Esophagus (tissue), 2 donors: ENCODE data around the gene FAM24A. TPM values are rescaled to one million over a fixed set of nuclear protein-coding genes. Genes with fewer than 3 reads are reported as not detected.
"Not testable (repeated sequence)": the region's sequence is repeated elsewhere in the genome, so short reads cannot be mapped to it uniquely, and the experiment has no call there.

Experiments used
- H3K27ac ChIP-seq, 2 donors: one replicate each; pipeline ENCODE4 v1.5.1; 2013; ENCODE audit warnings: low read depth in 2 of 2, mild to moderate bottlenecking in 2 of 2, inconsistent platforms in 1 of 2, low read length in 1 of 2, moderate library complexity in 1 of 2
- H3K27me3 ChIP-seq, 2 donors: one replicate each; pipeline ENCODE4 v1.6.1; 2013; ENCODE audit warnings: low read length in 2 of 2, control low read depth in 1 of 2, mild to moderate bottlenecking in 1 of 2; ENCODE audit not compliant: insufficient read depth in 2 of 2, control insufficient read depth in 1 of 2
- H3K36me3 ChIP-seq, 2 donors: one replicate each; pipeline ENCODE4 v1.6.1; 2013; ENCODE audit warnings: low read length in 1 of 2; ENCODE audit not compliant: control insufficient read depth in 2 of 2, insufficient read depth in 2 of 2
- H3K4me1 ChIP-seq, 2 donors: one replicate each; pipeline ENCODE4 v1.6.1; 2013; ENCODE audit warnings: low read length in 1 of 2; ENCODE audit not compliant: control insufficient read depth in 2 of 2, insufficient read depth in 2 of 2
- H3K4me3 ChIP-seq, 2 donors: one replicate each; pipeline ENCODE4 v1.5.1; 2013; ENCODE audit warnings: low read length in 2 of 2, mild to moderate bottlenecking in 2 of 2, low read depth in 1 of 2, moderate library complexity in 1 of 2
- H3K9me3 ChIP-seq, 2 donors: one replicate each; pipeline ENCODE4 v1.6.1; 2013; ENCODE audit warnings: mild to moderate bottlenecking in 2 of 2, low read depth in 1 of 2, low read length in 1 of 2, moderate library complexity in 1 of 2; ENCODE audit not compliant: control insufficient read depth in 2 of 2, insufficient read depth in 1 of 2
- WGBS, 2 donors: extraction: QIAGEN DNeasy Blood & Tissue Kit; methylation state at CpG; one replicate each; pipeline ENCODE4 v1.1.7; 2013; 5-methylcytosine and 5-hydroxymethylcytosine counted together
- polyA plus RNA-seq, 2 donors: library from polyadenylated mRNA; stranded (reverse); fragments of 200-250 nt; gene quantifications; one replicate each; pipeline ENCODE4 v1.2.3, GENCODE V29; 2013
- donor health status: healthy with polysubstance abuse.
- donor health status: Bipolar disorder and iron deficiency.

FAM24A gene, protein sequence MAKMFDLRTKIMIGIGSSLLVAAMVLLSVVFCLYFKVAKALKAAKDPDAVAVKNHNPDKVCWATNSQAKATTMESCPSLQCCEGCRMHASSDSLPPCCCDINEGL
- polyA plus RNA-seq, result not detected

DNA sequence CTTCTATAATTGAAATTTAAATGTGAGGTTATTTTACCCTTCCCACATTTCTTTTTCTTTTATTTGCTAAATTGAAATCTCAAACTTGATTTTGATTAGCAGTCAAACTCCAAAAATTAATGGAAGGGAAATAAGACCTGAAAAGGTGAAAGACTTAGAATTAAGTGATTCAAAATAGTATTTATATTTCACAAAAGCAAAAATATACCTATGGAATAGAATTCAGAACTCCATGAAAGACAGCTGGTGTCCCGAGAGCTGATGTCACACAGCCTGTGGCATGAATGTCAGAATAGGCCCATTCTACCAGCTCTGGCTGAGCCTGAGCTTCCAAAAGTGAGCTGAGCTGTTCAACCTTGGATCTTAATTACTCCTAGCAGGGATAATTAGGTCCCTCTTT, at the start of gene FAM24A:
Gene FAM24A, plus strand, starts transcription at position 301 of the 400 bp plus-strand sequence. CDS start 1,025 bp downstream, outside the sequence.
- H3K4me3 ChIP-seq, result no peak within 1 kb of the TSS
- H3K9me3 ChIP-seq, result no peaks in the 10 kb centered on the region
- H3K36me3 ChIP-seq, result no peaks in the 10 kb centered on the region
- no peaks in the 10 kb centered on the region for H3K4me1 ChIP-seq
- no peak within 1 kb of the TSS for H3K27ac ChIP-seq
- WGBS, 2 donors, result 60 to 72% methylated on average over 1 of the region's 1 CpG
- H3K27me3 ChIP-seq, result no peaks in the 10 kb centered on the region

GRCh38 chr10:122861711-122862161, 48.7 kb upstream of the FAM24A start:
- H3K27ac ChIP-seq, result no peak overlapping the region

GRCh38 chr10:122863216-122864193, 46.9 kb upstream of the FAM24A start:
- Histone ChIP-seq H3K9me3 (no peaks in the 10 kb centered on the region), H3K36me3 (no peaks in the 10 kb centered on the region), H3K27ac (no peak overlapping the region), H3K27me3 (no peaks in the 10 kb centered on the region), H3K4me1 (peaks cover 0 to 2% of the 10 kb centered on the region in 2 donors), H3K4me3 (no peak overlapping the region)
- WGBS, 2 donors, result 89 to 98% methylated on average over 2 of the region's 2 CpGs

More at GRCh38 chr10:122861711-122862161, 48.7 kb upstream of the FAM24A start:
- Histone ChIP-seq H3K36me3 (no peaks in the 10 kb centered on the region), H3K9me3 (no peaks in the 10 kb centered on the region), H3K27me3 (no peaks in the 10 kb centered on the region), H3K4me3 (no peak overlapping the region), H3K4me1 (no peaks in the 10 kb centered on the region)
- 64 to 66% methylated on average over 1 of the region's 1 CpG for WGBS, 2 donors

DNA sequence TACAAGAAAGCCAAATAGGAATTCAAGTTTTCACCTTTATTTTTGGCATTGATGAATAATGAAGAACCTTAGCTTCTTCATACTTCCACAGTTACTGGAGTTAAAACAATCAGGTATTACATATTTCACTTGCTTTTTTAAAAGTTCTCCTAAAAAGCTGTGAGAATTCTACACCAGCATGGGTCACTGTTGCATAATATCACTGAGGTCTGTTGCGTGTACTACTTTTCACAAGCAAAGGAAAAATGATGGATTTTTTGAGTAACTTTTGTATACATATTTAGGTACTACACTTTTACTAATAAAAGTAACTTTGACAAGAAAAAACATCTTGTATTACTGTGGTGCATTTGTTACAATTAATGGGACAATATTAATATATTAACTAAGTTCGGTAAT, 46.2 kb upstream of the FAM24A start:
- WGBS, 2 donors, result 94% methylated on average over 2 of the region's 2 CpGs
- Histone ChIP-seq H3K4me3 (no peak overlapping the region), H3K36me3 (no peaks in the 10 kb centered on the region), H3K27ac (no peak overlapping the region), H3K4me1 (peaks cover 0 to 2% of the 10 kb centered on the region in 2 donors), H3K9me3 (no peaks in the 10 kb centered on the region), H3K27me3 (no peaks in the 10 kb centered on the region)

DNA sequence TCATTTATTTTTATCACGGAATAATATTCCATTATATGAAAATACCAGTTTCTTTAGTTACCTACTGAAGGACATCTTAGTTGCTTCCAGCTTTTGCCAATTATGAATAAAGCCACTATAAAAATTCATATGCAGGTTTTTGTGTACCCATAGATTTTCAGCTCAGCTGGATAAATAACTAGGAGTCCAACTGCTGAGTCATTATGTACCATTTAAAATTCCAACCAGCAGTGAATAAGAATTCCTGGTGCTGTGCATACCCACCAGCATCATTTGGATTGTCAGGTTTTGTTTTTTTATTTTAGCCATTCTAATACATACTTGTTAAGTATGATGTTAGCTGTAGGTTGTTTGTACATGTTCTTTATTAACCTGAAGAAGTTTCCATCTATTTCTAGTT, 45.5 kb upstream of the FAM24A start:
- no peaks in the 10 kb centered on the region for H3K9me3 ChIP-seq
- peaks cover 0 to 2% of the 10 kb centered on the region in 2 donors for H3K4me1 ChIP-seq
- no peaks in the 10 kb centered on the region for H3K27me3 ChIP-seq
- H3K36me3 ChIP-seq, result no peaks in the 10 kb centered on the region
- H3K27ac ChIP-seq, result no peak overlapping the region
- 71 to 76% methylated on average over 1 of the region's 1 CpG for WGBS, 2 donors
- no peak overlapping the region for H3K4me3 ChIP-seq

DNA sequence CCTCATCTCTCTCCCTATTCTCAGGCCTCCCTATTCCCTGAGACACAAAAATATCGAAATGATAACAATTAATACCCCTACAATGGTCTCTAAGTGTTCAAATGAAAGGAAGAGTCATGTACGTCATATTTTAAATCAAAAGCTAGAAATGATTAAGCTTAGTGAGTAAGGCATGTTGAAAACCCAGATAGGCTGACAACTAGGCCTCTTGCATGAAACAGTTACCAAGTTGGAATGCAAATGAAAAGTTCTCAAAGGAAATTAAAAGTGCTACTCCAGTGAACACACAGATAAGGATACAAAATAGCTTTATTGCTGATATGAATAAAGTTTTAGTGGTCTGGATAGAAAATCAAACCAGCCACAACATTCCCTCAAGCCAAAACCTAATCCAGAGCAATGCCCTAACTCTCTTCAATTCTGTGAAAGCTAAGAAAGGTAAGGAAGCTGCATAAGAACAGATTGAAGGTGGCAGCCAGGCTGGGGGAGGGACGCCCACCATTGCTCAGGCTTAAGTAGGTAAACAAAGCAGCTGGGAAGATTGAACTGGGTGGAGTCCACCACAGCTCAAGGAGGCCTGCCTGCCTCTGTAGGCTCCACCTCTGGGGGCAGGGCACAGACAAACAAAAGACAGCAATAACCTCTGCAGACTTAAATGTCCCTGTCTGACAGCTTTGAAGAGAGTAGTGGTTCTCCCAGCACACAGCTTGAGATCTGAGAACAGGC, 43.5 kb upstream of the FAM24A start:
- not testable (repeated sequence) for H3K4me3 ChIP-seq, H3K4me1 ChIP-seq, H3K27ac ChIP-seq, H3K27me3 ChIP-seq, H3K36me3 ChIP-seq, H3K9me3 ChIP-seq
- WGBS, 2 donors, result 75 to 82% methylated on average over 3 of the region's 3 CpGs

GRCh38 chr10:122868768-122869167, 41.6 kb upstream of the FAM24A start:
- H3K27me3 ChIP-seq, H3K27ac ChIP-seq, H3K36me3 ChIP-seq, H3K4me1 ChIP-seq, H3K4me3 ChIP-seq, H3K9me3 ChIP-seq: not testable (repeated sequence)
- WGBS, 2 donors, result 91 to 95% methylated on average over 1 of the region's 2 CpGs

GRCh38 chr10:122871947-122872346, 38.5 kb upstream of the FAM24A start:
- H3K4me3 ChIP-seq, H3K36me3 ChIP-seq, H3K27ac ChIP-seq, H3K27me3 ChIP-seq, H3K4me1 ChIP-seq, H3K9me3 ChIP-seq: not testable (repeated sequence)
- WGBS, 2 donors, result 96 to 100% methylated on average over 1 of the region's 2 CpGs

DNA sequence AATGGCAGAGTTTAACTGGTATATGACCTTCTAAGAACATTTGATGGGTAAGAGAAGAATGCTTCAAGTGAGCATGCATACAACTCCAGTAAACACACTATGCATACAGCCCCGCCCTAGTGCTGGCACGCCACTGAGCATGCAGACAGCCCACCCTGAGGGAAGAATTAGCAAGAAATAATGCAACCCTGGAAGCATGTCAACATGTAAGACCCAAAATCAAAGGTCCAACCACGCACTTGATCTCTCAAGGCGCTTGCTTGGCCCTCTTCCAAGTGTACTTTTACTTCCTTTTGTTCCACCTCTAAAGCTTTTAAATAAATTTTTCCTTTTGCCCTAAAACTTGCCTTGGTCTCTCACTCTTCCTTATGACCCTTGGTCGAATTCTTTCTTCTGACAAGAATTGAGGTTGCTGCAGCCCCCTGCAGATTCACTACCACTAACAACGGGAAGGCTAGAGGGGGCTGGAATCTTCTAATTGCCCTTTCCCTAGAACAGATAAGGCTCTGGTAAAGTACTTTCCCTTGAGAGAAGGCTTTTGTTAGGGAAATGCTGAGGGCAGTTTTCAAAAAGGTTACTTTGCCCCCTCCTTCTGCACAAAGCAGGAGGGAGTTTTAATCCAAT, 34.5 kb upstream of the FAM24A start:
- Histone ChIP-seq H3K4me1 (peaks cover 0 to 6% of the 10 kb centered on the region in 2 donors), H3K4me3 (no peak overlapping the region), H3K27me3 (no peaks in the 10 kb centered on the region), H3K9me3 (no peaks in the 10 kb centered on the region), H3K27ac (no peak overlapping the region), H3K36me3 (no peaks in the 10 kb centered on the region)
- WGBS, 2 donors, result 42 to 46% methylated on average over 6 of the region's 6 CpGs
